ENCODE measurements around the gene TRIM47.
"Not testable (repeated sequence)": the region's sequence is repeated elsewhere in the genome, so short reads cannot be mapped to it uniquely, and the experiment has no call there.

TRIM47 gene

DNA sequence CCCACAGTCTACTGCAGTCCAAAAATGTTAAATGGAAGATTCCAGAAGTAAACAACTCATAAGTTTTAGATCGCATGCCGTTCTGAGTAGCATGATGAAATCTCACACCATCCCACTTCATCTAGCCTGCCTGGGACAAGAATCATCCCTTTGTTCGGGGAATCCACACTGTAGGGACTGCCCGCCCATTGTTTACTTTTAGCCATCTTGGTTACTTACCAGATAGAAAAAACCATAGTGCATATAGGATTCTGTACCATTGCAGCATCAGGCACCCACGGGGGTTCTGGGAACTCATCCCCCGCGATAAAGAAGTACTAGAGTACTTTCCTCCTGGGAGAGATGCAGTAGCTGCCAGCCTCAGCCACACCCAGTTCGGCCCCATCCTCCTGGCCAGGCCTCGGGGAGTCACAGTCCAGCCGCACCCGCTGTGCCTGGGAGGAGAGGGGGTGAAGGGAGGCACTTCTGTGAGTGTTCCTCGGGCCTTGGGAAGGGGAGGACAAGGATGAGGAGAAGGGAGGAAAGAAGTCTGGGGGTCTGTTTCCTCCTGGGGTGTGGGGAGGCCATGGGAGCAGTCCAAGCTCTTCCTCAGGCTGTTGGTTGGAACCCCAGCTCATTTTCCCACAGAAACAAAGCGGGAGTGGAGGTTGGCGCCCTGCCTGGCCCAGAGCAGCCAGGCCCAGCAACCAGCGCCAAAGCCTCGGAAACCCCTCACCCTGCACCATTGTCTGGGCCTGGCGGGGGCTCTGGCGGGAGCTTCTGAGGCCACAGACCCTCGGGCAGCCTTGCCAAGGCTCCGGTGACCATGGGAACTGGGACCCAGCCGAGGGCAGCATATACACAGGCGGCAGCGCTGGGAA lies 8.9 kb downstream of the TRIM47 start:
- no peak for DNase-seq (ENCODE audit: low read depth)

DNA sequence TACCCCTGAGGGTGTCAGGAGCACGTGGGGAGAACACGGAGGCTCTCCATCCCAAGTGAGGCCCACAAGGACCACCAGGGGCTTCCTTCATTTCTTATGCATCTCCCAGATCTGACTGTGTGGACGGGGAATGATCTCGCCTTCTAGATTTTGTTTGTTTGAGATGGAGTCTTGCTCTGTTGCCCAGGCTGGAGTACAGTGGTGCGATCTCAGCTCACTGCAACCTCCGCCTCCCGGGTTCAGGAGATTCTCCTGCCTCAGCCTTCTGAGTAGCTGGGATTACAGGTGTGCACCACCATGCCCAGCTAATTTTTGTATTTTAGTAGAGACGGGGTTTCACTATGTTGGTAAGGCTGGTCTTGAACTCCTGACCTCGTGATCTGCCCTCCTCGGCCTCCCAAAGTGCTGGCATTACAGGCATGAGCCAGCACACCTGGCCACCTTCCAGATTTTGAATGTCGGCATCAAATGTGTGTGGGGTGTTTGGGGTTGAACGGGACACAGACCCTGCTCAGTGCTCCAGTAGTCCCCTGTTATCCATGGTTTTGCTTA lies 9.6 kb downstream of the TRIM47 start:
- not testable (repeated sequence) for DNase-seq (ENCODE audit: low read depth)

DNA sequence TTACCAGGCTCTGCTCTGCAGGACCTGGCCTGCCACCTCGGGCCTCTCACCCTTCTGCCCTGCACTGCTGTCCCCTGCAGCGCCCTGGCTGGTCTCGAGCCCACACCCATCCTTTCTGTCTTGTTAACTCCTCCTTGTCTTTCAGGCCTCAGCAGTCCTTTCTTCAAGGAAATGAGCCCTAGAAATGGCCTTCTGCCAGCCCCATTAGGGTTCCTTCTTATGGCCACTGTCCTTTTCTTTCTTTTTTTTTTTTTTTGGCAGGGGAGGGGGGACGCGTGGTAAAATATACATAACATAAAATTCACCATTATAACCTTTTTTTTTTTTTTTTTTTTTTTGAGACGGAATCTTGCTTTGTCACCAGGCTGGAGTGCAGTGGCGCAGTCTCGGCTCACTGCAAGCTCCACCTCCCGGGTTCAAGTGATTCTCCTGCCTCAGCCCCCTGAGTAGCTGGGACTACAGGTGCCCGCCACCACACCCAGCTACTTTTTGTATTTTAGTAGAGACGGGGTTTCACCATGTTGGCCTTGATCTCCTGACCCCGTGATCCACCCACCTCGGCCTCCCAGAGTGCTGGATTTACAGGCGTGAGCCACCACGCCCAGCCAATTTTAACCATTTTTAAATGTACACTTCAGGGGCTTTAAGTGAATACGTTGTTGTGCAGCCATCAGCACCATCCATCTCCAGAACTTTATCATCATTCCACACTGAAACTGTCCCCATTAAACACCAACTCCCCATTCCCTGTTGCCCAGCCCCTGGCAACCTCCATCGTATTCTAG lies 12.8 kb downstream of the TRIM47 start:
- DNase-seq (ENCODE audit: low read depth), result not testable (repeated sequence)

DNA sequence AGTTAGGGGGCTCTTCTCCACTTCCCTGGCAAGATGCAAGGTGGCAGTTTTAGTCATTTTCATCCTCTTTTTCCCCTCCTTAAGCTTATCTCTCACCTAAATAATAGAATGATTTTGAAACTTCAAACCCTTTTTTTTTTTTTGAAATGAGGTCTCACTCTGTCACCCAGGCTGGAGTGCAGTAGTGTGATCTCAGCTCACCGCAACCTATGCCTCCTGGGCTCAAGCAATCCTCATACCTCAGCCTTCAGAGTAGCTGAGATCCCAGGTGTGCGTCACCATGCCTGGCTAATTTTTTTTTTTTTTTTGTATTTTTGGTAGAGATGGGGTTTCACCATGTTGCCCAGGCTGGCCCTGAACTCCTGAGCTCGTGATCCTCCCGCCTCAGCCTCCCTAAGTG lies 13.5 kb downstream of the TRIM47 start:
- not testable (repeated sequence) for DNase-seq (ENCODE audit: low read depth)

DNA sequence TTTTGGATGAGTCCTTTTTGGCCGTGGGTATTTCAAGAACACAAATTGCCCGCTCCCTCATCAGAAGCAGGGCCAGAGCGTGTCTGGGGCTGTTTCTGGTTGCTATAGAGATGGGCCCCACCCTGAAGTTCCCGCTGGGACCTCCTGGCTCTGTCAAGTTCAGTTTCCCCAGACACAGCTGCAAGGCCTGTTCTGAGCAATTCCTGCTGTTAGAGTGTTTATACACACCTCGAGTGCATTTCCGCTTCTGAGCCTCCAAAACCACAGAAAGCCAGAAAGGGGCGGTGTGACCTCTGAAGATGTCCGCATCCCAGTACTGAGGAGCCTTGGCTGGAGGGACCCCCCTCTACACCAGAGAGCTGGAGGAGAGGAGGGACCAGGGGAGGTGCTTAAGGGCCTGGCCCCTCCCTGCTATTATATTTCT lies 13.9 kb downstream of the TRIM47 start:
- DNase-seq (ENCODE audit: low read depth), result no peak

DNA sequence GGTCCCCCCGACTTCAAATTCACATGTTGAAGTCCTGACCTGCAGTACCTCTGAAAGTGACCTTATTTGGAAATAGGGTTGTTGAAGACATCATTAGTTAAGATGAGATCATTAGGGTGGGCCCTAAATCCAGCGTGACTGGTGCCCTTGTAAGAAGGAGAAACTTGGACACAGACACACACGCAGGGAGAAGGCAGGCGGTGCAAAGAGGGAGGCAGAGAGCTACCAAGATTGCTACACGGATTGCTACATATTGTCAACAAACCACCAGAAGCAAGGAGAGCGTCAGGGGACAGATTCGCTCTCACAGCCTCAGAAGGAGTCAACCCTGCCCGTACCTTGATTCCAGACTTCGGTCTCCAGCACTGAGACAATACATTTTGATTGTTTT lies 16.5 kb downstream of the TRIM47 start:
- no peak for DNase-seq (ENCODE audit: low read depth)

DNA sequence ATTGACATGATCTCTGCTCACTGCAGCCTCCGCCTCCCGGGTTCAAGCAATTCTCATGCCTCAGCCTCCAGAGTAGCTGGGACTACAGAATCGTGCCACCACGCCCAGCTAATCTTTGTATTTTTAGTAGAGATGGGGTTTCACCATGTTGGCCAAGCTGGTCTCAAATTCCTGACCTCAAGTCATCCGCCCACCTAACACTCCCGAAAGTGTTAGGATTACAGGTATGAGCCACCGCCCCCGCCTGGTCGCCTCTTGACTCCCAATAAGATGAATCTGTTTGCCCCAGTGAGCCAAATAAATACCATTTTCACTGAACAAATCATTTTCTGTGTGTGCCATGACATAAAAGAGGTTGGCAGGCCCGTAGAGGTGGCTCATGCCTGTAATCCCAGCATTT lies 19.0 kb downstream of the TRIM47 start:
- not testable (repeated sequence) for DNase-seq (ENCODE audit: low read depth)

DNA sequence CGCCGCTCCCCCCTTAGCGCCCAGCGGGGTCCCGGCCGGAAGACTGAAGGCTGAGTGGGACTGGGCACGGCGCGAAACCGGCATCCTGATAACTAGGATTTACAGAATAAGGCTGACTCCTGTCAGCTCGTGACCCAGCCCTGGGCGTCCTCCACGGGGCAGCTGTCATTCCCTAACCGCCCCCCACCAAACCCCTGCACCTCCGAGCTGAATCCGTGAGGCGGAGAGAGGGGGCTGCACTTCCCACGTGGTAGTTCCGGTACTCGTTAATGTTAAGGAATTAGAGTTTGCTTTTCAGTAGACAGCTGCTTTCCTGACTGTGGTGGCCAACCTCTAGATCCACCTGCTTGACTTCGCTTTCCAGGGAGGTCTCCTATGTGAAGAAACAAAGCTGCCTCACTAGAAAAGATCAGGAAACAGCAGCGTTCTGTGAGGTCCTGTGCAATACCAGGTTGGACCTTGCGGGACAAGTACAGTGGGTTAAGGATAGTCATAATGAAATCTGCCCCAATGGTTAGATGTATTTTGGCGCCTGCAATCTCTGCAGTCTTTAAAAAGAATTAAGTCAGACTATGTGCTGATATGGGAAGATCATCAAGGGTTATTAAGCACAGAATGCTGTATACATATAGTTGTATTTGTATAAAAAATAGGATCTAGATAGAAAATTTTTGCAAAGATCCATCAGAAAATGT lies 22.2 kb downstream of the TRIM47 start:
- DNase-seq (ENCODE audit: low read depth), result no peak

DNA sequence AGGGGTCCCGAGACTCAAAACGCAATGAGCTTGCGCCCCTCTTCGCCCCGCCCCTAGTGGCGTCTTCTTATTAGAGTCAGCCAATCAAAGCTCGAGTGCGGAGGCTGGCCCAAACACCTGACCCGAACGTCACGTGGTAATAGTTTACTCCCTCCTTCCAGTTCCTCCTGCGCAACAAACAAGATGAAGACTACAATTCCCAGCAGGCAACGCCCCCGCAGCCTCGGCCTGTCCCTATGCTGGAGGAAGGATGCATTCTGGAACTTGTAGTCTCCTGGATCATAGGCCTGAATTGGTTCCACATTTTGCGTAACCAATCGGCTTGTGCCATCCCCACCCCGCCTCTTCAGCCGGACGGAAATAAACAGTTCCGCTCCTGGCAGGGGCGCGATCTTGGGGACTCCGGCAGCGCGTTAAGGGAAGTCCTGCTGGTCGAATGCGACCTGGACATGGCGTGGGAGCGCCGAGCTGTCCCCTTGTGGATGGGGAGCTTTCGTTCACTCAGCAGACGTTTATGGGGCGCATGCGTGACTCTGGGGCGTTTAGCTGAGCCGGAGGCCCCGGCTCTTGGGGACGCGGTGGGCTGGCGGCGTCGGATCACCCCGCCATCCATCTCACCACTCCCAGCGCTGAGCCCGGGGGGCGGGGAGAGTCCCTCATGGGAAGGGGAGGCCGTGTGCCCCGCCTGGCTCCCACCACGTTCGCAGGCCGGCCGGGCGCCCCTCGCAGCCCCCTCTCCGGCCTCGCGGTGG lies 22.9 kb downstream of the TRIM47 start, which contains the start of gene WBP2:
TSS of gene WBP2 (minus strand) at position 26 of the 752 bp plus-strand sequence. CDS start 38 bp downstream, outside the sequence.
- peak; percentile 100 for DNase-seq (ENCODE audit: low read depth)

DNA sequence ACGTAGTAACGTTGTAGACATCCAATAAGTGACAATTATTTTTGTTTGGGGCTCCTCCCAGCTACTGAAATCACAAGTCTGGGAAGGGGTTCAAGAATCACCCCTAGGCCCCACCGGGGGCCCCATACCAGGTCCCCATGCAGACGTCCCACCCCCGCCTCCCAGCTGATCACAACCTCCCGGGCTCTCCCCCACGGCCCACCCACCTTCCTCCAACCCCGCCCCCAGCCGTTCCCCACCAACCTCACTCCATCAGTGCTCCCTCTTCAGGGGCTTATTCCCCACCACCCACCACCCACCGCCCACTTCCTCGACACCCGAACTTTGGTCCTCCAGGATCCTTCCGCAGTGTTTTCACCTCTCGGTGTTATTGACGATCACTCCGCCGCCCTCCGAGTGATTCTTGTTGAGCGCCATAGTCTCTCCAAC lies 23.5 kb downstream of the TRIM47 start:
- DNase-seq (ENCODE audit: low read depth), result no peak

DNA sequence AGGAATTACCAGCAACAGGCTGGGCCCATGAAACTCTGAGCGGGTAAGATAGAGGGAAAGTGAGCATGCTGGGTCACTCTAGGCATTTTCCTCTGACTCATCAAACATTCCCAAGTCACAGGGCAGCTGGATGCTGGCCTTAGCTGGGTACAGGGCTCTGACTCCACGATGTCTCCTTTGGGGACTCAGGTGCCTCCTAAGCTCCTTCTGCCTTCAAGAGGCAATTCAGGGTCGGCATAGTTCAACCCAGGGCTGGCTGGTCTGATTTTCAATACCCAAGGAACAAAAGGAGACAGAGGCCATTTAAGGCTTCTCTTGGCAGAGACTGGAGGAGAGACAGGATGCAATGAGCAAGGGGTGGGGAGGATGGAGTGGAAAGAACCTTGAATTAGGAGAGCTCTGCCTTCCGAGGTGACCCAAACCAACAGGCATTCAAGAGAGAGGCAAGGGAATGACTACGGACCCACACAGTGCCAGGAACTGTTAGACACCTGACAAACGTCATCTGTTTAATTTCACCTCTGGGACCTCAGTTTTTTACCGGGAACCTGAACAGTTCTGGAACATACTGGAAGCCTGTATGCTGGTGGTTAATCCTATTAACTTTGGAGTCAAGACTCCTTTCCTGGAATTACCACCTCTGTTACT lies 24.2 kb downstream of the TRIM47 start:
- no peak for DNase-seq (ENCODE audit: low read depth)

DNA sequence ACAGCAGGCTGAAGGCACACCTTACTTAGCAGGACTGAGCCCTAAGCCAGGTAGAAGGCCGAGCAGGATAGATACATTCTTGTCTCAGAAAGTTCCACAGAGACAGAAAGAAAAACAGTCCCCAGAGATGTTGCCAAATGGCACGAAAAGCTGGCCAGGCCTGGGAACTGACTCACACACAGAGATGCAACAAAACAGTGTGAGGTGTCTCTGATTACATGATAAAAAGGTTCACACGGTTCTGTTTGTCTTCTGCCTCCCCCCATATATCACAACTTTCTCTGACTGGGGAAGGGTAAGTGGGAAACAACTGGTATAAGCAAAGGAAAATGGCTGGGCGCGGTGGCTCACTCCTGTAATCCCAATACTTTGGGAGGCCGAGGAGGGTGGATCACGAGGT lies 24.9 kb downstream of the TRIM47 start:
- DNase-seq (ENCODE audit: low read depth), result no peak

DNA sequence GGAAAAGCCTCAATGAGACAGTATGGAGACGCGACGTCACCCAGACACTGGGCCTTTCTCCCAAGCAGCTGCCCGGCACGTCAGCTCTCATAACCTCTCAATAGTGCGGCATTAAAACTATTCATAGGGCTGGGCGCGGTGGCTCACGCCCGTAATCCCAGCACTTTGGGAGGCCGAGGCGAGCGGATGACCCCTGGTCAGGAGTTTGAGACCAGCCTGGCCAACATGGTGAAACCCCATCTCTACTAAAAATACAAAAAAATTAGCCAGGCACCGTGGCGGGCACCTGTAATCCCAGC lies 26.7 kb downstream of the TRIM47 start:
- not testable (repeated sequence) for DNase-seq (ENCODE audit: low read depth)

DNA sequence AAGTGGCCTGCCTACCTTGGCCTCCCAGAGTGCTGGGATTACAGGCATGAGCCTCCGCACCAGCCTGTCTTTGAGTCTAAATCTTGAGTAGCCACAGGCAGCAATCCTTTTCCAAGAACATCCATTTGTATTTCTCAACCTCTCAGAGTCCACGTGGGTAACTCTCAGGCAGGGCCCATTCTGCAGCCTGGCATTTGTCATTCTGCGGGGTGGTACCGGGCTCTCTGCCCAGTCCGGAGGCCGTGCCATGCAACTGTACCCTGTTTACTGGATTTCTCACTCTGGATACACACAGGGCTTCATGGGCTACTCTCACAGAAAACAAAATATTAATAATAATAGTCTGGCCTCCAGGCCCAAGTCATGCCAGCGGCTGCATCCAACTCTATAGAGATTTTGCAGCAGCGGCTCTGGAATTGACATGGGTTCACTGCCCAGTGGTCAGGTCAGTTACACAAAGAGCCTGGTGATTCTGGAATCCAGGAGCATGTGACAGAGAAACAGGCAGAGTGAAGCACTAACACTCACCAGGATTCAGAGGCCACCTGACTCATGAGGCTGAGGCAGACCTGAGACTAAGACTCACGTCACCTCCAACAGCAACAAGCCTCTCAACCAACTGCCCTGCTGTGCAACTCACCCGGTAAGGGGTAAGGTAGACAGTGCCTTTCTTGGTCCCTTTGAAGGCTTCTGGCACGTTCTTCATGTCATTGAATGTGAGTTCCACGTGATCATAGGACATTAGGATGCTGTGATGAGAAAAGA lies 27.3 kb downstream of the TRIM47 start:
- no peak for DNase-seq (ENCODE audit: low read depth)

DNA sequence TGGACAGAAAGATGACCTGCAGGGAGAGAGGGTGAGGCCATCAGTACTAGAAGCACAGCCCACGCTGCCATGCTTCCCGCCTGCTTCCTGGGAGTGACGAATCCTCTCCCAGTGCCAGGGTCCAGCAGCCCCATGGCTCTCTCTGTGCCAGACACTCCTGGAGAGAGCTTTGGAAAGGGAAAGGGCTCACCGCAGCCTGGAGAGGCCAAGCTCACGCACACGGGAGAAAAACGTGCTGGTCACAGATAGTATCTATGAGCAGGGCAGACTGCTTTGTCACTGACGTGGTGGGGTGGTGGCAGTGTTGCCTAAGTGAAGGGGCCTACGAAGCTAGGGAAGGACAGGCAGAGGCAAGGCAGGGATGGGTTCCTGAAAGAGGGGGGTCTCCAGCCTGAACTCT lies 28.7 kb downstream of the TRIM47 start:
- DNase-seq (ENCODE audit: low read depth), result no peak

DNA sequence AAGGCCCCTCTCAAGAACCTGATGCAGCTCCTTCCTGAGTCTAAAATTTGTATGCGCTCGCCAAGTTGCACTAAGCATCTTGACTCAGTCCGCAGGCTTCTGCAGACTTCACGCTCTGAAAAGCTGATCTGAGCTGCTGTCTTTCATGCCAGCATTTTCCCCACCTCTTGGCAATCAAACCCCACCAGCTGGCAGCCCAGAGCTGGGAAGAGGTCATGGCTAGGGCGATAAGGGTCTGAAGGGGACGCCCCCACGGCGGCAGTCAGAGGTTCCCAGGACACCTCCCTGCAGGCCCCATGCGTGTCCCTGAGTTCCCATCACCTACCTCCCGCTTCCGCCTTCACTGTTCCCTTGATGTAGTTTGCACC lies 29.1 kb downstream of the TRIM47 start:
- DNase-seq (ENCODE audit: low read depth), result no peak

DNA sequence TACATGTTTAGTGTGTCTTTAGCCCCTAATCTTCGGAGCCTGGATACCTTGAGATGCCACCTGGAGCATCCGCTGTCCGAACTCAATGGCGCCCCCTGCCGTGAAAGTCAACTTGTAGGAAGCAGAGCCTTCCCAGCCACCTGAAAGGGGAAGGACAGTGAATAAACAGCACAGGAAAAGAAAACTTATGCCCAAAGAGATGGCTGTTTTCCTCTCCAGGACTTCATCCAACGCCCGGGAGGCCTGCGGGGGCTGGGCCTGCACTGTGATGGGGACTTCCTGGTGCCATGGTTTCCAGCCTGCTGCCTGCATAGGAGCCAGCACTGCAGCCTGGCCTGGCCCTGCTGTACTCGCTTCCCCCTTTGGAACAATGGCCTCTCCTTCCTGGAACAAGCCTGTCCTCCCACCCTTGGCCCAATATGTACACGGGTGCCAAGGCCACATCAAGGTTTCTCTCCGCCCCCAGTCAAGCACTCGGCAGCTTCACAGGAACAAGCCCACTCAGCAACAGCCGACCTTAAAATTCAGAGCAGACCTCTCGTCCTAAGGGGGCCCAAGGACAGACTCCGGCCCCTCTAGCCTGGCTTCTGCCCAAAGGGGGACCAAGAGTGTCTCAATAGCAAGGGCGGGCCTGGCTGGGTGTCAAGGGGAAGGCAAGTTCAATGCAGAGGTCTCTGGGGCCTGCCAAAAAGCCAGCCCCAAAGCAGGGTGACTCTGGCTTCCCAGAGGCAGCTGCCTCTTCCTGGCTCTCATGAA lies 29.7 kb downstream of the TRIM47 start:
- no peak for DNase-seq (ENCODE audit: low read depth)

DNA sequence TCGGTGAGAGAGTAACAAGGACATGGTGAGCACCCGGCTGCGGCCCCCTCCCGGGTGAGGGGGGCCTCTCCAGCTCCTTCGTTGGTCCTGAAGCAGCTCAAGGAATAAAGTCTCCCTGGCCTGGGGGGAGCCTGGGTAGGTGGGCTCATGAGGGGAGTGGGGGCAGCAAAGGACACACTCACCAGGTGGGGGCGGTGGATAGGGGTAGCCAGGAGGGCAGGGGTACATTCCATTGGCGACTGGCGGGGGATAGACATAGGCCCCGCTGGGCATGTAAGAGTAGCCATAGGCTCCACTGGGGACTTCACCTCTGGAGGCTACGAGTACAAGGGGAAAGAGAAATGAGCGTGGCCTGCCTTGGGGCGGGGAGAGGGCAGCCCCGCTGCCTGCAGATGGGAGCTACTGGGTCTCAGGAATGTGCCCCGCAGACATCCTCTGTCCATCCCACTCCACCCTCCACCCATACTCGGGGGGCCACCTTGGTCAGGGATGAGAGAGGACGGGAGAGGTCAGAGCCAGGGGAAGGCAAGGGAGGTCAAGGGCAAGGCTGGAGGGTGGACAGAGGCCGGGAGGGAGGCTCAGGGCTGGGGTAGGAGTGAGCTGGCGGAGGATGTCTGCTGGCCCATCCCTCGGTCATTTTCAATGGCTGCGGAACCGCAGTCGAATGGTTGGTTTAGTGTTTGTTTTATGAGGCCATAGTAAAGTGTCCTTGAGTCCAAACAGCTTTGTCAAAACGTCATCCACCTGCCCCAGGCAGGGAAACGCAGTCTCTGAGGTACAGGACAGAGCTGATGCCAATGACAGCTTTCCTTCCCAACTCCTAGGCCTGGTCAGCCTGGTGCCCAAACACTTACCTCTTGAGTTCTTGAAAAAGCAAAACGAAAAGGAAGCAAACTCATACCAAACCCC lies 30.5 kb downstream of the TRIM47 start:
- DNase-seq (ENCODE audit: low read depth), result no peak

Measured in CMK (cell line).